Measurements from ENCODE around the gene COL18A1. TPM values are rescaled to one million over a fixed set of nuclear protein-coding genes. Genes with fewer than 3 reads are reported as not detected.
"Not testable (repeated sequence)": the region's sequence is repeated elsewhere in the genome, so short reads cannot be mapped to it uniquely, and the experiment has no call there.

Gene COL18A1
- total RNA-seq (2014; rRNA removed; shearing (Covaris generic)): 72.9 and 115 TPM in 2 replicates

DNA sequence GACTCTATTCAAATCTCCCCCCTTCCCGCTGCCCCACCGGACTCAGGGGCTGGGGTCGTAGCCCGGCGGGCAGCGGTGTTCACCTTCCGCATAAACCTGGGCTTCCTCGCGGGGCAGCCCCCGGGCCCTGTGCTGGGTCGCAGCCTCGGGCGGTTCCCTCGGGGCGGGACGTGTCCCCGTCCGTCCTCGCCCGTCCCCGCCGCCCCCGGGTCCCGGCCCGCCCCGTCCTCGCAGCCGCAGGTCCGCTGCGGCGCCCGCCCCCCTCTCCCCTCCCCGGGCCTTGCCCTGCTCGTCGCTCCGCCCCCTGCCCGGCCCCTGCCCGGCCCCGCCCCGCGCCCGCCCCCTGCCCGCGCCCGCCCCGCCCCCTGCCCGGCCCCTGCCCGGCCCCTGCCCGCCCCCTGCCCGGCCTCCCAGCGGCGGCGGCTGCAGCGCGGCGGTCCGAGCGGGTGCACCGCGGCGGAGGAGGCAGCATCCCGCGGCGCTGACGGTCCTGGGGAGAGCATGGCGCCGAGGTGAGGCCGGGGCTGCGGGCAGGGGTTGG, at the start of gene COL18A1:
Gene COL18A1 (plus strand): TSS at position 436 of the 541 bp plus-strand sequence. CDS start 66 bp downstream, at position 502.
- no peak for DNase-seq (ENCODE audit: low spot score)

GRCh38 chr21:45355573-45355972, 49.4 kb upstream of the COL18A1 start:
- DNase-seq (ENCODE audit: low spot score): no peak

GRCh38 chr21:45356251-45356650, 48.7 kb upstream of the COL18A1 start:
- no peak for DNase-seq (ENCODE audit: low spot score)

GRCh38 chr21:45356653-45357435, 48.1 kb upstream of the COL18A1 start:
- no peak for DNase-seq (ENCODE audit: low spot score)

- no peak for DNase-seq (ENCODE audit: low spot score)
These were observed 47.3 kb upstream of the COL18A1 start for GRCh38 chr21:45357436-45358260.

DNA sequence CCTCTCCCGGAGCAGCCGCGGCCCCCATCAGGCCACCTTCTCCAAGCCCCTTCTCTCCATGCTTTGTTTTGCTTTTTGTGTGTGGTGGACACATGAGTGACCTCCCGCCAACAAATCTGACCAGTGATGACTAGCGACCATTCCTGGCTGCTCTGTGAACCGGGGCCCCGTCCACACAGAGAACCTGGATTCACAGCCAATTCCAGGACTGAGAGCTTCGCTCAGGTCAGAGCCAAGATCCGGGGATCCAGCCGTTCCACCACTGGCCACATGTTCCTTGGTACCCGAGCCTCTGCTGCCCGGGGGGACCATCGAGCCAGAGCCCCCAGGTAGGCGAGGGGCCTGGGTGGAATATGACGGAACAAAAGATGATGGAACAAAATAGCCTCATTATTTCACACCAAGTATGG, 46.7 kb upstream of the COL18A1 start:
- no peak for DNase-seq (ENCODE audit: low spot score)

DNA sequence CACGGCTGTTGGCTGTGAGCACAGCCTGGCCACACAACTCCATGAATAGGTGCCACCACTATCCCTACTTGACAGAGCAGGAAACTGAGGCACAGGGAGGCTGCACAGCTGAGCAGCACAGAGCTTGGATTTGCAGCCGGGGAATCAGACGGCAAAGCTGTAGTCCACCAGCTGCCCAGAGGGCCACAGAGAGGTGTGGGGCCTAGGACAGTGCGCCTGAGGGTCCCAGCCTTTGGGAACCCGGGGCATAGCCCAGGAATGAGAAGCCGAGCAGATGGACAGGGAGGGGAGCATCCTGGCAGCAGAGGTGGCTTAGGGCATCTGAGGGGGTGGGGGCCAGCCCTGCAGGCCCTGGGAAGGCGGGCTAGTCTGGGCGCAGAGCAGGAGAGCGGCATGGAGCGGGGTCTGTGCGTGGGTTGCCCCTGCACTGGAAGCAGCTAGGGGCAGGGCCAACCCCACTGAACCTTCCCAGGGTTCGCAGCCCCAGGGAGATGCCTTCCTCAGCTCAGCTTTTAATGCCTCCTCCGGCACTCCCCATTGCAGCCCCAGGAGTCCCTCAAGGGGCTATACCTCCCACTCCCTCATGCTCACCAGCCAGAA, 46.2 kb upstream of the COL18A1 start:
- no peak for DNase-seq (ENCODE audit: low spot score)

GRCh38 chr21:45359451-45360217, 45.3 kb upstream of the COL18A1 start:
- no peak for DNase-seq (ENCODE audit: low spot score)

DNA sequence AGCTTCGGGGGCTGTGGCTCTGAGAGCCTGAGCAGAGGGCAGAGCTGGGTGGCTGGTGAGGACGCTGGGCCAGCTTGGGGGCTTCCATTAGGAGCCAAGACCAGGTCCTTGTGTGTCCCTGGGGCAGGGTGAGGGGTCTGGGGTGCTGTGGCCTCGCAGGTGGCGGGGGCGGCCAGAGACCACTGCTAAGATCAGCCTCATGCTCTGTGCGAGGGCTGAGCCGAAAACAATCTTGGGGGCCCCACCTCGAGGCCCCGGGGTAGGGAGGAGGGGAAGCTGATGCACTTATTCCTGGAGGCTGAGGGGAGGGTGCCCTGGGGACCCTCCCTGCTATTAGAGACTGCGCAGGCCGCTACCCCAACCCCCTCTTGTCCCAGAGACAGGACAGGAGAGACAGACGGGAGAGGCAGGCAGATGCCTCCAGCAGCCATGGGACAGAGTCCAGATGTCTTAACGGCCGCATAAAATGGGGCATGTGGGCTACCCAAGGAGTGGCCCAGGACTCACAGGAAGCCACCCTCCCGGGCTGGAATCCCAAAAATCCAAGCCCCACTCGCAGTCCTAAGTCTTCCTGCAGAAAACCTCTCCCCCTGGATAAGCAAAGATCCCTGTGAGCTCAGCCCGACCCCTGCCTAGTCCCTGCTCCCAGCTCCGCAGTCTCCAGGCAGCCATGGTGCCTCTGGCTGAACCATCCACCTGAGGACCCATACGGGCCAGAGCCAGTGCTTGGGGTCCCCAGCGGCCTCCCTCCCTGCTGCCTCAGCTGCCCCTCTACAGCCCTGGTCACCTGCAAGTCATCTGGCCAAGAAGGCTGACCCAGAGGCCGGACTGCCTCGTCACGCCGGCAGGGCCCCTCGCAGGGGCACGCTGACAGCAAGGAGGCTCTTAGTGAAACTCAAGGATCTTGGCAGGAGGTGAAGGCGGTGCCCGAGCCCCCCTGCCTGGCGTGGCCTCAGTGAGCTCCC, 43.6 kb upstream of the COL18A1 start:
- DNase-seq (ENCODE audit: low spot score): peak; percentile 41

- no peak for DNase-seq (ENCODE audit: low spot score)
These were observed 42.8 kb upstream of the COL18A1 start for GRCh38 chr21:45362077-45362747.

DNA sequence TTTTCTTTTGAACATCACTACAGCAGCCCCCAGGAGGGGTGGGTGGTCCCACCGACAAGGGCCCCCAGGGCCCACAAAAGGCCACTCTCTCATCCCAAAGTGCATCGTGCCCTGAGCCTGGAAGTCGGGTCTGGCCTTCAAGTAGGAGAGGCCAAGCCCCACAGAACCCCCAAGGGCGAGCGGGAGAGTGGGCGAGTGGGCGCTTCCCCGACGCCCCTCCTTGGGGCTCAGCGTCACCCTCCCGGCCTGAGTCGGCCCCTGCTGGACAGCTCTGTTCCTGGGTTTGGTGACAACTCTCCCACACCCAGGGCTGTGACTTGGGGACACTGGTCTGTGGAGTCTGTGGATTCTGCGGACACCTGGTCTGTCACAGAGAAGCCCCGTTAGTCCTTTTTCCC, 42.2 kb upstream of the COL18A1 start:
- DNase-seq (ENCODE audit: low spot score): no peak

GRCh38 chr21:45363272-45363671, 41.7 kb upstream of the COL18A1 start:
- DNase-seq (ENCODE audit: low spot score): not testable (repeated sequence)

GRCh38 chr21:45363921-45364467, 41.0 kb upstream of the COL18A1 start:
- peak; percentile 100 for DNase-seq (ENCODE audit: low spot score)

DNA sequence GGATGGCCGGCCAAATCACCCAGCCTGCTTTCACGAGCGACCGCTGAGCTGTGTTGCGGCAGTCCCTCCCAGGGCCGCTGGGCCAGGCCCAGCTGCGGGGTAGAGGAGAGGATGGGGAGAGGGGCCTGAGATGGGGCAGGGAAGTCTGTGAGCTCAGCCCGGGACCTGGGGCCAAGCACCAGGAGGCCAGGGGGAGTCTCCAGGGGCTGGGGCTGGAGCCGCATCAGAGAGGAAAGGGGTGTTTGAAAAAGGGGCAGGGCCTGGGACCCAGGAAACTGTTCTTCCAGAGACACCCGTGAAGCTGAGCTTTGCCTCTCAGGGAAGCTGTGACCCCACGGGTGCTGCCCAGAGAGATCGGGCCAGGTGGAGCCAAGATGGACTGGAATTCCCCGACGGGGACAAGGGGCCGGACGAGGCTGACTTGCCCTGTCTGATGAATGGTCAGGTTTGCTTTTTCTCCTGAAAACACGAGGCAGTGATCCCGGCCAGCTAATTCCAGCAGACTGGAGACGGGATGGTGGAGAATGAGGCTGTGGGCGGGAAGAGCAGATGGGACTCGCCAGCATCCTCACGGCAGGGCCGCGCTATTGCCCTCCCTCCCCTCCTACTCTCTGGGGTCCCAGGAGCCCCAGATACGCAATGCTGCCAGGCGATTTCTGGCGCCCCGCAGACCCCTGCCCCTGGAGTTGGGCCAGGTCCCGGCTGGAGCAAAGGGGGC, 40.3 kb upstream of the COL18A1 start:
- peak; percentile 87 for DNase-seq (ENCODE audit: low spot score)

DNA sequence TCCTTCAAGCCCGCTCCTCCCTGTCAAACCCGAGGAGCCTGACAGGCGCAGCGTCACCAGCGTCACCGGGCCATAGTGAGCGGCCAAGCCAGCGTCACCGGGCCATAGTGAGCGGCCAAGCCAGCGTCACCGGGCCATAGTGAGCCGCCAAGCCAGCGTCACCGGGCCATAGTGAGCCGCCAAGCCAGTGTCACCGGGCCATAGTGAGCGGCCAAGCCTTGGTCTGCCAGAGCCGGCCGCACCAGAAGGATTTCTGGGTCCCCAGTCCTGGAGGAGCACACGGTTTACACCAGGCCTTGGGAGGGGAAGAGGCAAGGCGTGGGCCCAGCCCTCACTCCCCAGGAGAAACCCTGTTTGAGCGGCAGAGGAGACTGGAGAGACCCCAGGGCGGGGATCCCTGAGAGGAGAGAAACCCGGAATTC, 39.8 kb upstream of the COL18A1 start:
- no peak for DNase-seq (ENCODE audit: low spot score)

DNA sequence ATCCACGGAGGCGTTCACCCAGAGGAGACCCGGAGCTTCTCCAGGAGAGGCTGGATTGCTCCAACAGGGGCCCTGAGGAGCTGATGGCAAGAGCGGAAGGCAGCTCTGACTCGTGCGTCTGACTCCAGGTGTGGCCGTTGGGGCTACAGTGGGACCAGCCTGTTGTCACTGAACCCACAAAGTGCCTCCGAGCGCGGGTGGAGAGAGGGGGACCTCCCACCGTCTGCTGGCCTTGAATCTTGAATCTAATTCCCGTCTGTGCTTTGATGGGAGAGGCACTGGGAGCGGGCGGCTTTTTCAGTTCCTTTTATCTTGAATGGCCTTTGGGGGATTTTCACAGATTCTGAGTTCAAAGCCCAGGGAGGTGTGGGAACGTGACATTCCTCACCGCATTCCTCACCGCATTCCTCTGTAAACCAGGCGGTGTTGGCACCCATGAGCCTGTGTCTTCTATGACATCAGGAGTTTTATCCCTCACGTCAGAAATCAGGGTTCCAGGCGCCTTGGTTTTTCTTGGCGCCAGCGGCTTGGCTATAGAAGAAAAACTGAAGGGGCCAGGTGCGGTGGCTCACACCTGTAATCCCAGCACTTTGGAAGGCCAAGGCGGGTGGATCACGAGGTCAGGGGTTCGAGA, 39.2 kb upstream of the COL18A1 start:
- peak; percentile 99 for DNase-seq (ENCODE audit: low spot score)

GRCh38 chr21:45366476-45366875, 38.5 kb upstream of the COL18A1 start:
- DNase-seq (ENCODE audit: low spot score): no peak

DNA sequence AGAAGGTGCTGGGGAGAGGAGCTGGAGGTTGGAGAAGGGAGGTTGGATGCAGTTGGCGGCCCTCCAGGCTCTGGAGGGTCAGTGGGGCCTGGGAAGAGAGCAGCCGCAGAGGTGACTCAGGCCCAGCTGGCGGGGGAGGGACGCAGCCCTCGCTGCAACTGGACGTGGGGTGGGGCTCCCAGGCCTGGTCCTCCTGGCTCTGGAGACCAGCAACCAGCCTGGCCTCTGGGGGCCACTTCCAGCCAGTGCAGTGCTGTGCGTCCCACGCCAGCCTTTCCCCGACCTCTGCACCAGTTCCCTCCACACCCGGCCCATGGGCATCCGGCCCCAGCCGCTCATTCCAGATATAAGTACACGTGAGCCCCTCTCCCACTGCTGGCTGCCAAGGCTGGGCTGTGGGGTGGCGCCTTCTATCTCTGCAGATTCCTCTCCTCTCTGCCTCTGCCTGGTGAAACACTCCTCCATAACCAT, 38.0 kb upstream of the COL18A1 start:
- peak; percentile 99 for DNase-seq (ENCODE audit: low spot score)

Measured in A172 (cell line).